ENCODE data around the gene DCXR. TPM values are rescaled to one million over a fixed set of nuclear protein-coding genes. Genes with fewer than 3 reads are reported as not detected.
A peak's percentile ranks its signal among the peaks of the same experiment; 100 is the strongest.

Gene DCXR
- total and polyA plus RNA-seq, 2 of the 13 experiments (the other 11 are each of a cell fraction or from before 2014, with no cell fraction given), result 287 to 311 TPM

GRCh38 chr17:82008941-82009405, 28.5 kb downstream of the DCXR start (continued):
- TF ChIP-seq CBX5 (CRISPR knock-in tag; IDR thresholded peaks at IDR 0.05; ENCODE audit: borderline replicate concordance) (no peak), ZNF432 (CRISPR knock-in tag; IDR thresholded peaks at IDR 0.05; ENCODE audit: borderline replicate concordance) (no peak), SNRNP70 (IDR thresholded peaks at IDR 0.05; ENCODE audit: low read depth, low read length) (0 out of 2 replicates have a peak, but pooled peaks have one; percentile 15), ZFP91 (CRISPR knock-in tag; IDR thresholded peaks at IDR 0.05; ENCODE audit: borderline replicate concordance) (0 out of 2 replicates have a peak, but pooled peaks have one; percentile 12), BORCS8-MEF2B (CRISPR knock-in tag; IDR thresholded peaks at IDR 0.05) (0 out of 2 replicates have a peak, but pooled peaks have one; percentile 39), ZNF441 (CRISPR knock-in tag; IDR thresholded peaks at IDR 0.05; ENCODE audit: borderline replicate concordance) (no peak), DNMT3B (CRISPR knock-in tag; conservative IDR thresholded peaks at IDR 0.05) (no peak), NPAS2 (CRISPR knock-in tag; IDR thresholded peaks at IDR 0.05; ENCODE audit: borderline replicate concordance) (no peak), ZNF841 (CRISPR knock-in tag; IDR thresholded peaks at IDR 0.05; ENCODE audit: borderline replicate concordance) (no peak), MEF2D (CRISPR knock-in tag; IDR thresholded peaks at IDR 0.05) (no peak), PAX8 (CRISPR knock-in tag; IDR thresholded peaks at IDR 0.05; ENCODE audit: borderline replicate concordance) (no peak), PPARG (CRISPR knock-in tag; conservative IDR thresholded peaks at IDR 0.05) (no peak), AKAP8 (CRISPR knock-in tag; IDR thresholded peaks at IDR 0.05) (peak; percentile 97; the same call in 1 of the 2 replicates), SRSF1 (optimal IDR thresholded peaks at IDR 0.05; ENCODE audit: low read depth, low read length) (peak; percentile 57), FOXO1 (CRISPR knock-in tag; IDR thresholded peaks at IDR 0.05) (no peak), ZNF790 (CRISPR knock-in tag; IDR thresholded peaks at IDR 0.05; ENCODE audit: borderline replicate concordance) (no peak), ZNF230 (CRISPR knock-in tag; IDR thresholded peaks at IDR 0.05) (no peak), SALL1 (CRISPR knock-in tag; IDR thresholded peaks at IDR 0.05) (no peak)
- TF ChIP-seq, protein P1, sequence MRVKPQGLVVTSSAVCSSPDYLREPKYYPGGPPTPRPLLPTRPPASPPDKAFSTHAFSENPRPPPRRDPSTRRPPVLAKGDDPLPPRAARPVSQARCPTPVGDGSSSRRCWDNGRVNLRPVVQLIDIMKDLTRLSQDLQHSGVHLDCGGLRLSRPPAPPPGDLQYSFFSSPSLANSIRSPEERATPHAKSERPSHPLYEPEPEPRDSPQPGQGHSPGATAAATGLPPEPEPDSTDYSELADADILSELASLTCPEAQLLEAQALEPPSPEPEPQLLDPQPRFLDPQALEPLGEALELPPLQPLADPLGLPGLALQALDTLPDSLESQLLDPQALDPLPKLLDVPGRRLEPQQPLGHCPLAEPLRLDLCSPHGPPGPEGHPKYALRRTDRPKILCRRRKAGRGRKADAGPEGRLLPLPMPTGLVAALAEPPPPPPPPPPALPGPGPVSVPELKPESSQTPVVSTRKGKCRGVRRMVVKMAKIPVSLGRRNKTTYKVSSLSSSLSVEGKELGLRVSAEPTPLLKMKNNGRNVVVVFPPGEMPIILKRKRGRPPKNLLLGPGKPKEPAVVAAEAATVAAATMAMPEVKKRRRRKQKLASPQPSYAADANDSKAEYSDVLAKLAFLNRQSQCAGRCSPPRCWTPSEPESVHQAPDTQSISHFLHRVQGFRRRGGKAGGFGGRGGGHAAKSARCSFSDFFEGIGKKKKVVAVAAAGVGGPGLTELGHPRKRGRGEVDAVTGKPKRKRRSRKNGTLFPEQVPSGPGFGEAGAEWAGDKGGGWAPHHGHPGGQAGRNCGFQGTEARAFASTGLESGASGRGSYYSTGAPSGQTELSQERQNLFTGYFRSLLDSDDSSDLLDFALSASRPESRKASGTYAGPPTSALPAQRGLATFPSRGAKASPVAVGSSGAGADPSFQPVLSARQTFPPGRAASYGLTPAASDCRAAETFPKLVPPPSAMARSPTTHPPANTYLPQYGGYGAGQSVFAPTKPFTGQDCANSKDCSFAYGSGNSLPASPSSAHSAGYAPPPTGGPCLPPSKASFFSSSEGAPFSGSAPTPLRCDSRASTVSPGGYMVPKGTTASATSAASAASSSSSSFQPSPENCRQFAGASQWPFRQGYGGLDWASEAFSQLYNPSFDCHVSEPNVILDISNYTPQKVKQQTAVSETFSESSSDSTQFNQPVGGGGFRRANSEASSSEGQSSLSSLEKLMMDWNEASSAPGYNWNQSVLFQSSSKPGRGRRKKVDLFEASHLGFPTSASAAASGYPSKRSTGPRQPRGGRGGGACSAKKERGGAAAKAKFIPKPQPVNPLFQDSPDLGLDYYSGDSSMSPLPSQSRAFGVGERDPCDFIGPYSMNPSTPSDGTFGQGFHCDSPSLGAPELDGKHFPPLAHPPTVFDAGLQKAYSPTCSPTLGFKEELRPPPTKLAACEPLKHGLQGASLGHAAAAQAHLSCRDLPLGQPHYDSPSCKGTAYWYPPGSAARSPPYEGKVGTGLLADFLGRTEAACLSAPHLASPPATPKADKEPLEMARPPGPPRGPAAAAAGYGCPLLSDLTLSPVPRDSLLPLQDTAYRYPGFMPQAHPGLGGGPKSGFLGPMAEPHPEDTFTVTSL (CRISPR knock-in tag; IDR thresholded peaks at IDR 0.05; ENCODE audit: borderline replicate concordance), result no peak
- TF ChIP-seq, protein P2, sequence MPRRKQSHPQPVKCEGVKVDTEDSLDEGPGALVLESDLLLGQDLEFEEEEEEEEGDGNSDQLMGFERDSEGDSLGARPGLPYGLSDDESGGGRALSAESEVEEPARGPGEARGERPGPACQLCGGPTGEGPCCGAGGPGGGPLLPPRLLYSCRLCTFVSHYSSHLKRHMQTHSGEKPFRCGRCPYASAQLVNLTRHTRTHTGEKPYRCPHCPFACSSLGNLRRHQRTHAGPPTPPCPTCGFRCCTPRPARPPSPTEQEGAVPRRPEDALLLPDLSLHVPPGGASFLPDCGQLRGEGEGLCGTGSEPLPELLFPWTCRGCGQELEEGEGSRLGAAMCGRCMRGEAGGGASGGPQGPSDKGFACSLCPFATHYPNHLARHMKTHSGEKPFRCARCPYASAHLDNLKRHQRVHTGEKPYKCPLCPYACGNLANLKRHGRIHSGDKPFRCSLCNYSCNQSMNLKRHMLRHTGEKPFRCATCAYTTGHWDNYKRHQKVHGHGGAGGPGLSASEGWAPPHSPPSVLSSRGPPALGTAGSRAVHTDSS (CRISPR knock-in tag; conservative IDR thresholded peaks at IDR 0.05), result no peak
